Daoy (cell line): ENCODE measurements around the gene ZC3H12A. TPM values are rescaled to one million over a fixed set of nuclear protein-coding genes. Genes with fewer than 3 reads are reported as not detected.

Experiments used
- DNase-seq: peaks from one replicate; pipeline ENCODE4 v3.0.0-alpha.2; 2015; ENCODE audit warnings: low read depth
- total RNA-seq: library from RNA; depleted of rRNA; stranded (reverse); fragments of >200 nt; shearing (Covaris generic); gene quantifications from 2 replicates; pipeline ENCODE4 v1.2.3, GENCODE V29; 2014

ZC3H12A gene
- total RNA-seq, 1 experiment from 2014 or later = 18.1 TPM

DNA sequence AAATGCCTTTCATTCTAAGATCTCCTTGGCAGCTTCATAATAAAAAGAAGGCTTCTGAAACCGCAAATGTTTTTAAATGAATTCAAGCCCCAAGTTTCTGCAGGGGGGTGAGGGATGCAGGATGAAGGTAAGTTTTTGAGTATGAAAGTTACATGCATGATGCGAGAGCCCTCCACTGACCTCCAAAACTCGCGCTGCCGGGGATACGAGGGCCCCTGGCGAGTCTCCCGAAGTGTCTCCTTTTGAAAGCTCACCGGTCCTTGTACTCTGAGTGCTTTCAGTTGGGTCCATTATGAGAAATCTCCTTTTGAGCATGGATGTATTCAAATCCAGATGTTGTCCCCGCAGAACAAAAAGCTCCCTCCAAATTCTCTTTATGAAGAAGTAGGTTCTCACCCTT is 18.9 kb upstream of the ZC3H12A start:
- no peak for DNase-seq

DNA sequence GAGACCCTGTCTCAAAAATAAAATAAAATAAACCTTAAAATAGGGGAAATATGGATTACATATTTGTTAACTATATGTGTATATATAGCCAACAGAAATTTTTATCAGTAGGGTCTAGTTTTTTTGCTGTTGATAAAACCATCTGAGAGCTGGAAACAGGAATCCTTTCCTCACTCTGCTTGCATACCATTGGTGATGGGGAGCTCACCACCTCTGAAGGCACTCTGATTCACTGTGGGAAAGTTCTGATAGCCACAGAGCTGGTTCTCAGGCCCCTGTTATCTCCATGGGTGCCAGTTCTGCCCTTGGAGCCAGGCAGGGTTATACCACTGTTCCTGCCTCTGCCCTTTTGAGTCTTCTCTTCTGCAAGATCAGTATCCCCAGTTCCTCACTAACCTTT is 17.8 kb upstream of the ZC3H12A start:
- DNase-seq = no peak

DNA sequence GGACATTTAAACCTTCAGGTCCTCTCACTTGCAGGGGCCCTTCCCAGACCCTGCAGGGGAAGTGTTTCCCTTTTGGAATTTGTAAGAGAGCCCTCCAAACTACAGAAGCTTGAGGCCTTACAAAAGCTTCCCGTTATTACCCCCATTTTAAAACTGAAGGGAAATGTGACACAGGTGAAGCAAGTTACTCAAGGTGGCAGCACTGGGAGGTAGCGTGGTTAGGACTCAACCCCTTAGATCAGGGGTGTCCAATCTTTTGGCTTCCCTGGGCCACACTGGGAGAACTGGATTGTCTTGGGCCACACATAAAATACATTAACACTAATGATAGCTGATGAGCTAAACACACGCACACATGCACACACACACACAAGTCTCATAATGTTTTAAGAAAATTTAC is 15.8 kb upstream of the ZC3H12A start:
- no peak for DNase-seq

DNA sequence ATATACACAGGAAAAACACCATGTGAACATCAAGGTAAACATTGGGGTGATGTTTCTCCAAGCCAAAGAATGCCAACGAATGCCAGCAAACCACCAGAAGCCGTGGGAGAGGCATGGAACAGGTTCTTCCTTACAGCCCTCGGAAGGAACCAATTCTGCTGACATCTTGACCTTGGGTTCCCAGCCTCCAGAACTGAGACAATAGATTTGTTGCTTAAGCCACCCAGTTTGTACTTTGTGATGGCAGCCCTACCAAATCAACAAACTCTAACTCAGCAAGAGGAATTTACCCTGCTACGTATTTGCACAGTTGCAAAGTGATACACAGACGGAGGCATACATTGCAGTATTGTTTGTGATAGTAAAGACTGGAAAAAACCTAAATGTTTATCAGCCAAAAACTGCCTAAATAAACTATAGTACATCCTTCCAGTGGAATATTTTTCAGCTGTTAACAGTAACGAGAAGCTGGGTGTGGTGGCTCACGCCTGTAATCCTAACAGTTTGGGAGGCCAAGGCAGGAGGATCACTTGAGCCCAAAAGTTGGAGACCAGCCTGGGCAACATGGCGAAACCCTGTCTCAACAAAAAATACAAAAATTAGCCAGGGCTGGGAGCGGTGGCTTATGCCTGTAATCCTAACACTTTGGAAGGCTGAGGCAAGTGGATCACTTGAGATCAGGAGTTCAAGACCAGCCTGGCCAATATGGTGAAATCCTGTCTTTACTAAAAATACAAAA is 12.5 kb upstream of the ZC3H12A start:
- DNase-seq = no peak

DNA sequence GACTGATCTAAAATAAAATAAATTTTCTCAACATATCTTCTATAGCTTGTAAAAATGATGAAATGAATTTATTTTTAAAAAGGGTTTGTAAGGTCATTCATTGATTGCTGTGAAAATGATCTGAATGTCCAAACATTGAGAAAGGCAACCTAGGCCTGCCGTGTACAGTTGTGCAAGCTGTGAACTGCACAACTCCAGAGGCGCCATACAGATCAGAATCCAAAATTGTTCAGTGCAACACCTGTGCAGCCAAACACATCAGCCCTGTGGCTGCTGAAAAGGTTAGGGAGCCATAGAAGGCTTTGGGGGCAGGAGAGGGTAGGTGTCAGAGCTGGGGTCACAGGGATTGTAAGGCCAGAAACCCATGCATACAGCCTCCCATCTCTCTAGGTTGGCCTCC is 9.9 kb upstream of the ZC3H12A start:
- DNase-seq = no peak

DNA sequence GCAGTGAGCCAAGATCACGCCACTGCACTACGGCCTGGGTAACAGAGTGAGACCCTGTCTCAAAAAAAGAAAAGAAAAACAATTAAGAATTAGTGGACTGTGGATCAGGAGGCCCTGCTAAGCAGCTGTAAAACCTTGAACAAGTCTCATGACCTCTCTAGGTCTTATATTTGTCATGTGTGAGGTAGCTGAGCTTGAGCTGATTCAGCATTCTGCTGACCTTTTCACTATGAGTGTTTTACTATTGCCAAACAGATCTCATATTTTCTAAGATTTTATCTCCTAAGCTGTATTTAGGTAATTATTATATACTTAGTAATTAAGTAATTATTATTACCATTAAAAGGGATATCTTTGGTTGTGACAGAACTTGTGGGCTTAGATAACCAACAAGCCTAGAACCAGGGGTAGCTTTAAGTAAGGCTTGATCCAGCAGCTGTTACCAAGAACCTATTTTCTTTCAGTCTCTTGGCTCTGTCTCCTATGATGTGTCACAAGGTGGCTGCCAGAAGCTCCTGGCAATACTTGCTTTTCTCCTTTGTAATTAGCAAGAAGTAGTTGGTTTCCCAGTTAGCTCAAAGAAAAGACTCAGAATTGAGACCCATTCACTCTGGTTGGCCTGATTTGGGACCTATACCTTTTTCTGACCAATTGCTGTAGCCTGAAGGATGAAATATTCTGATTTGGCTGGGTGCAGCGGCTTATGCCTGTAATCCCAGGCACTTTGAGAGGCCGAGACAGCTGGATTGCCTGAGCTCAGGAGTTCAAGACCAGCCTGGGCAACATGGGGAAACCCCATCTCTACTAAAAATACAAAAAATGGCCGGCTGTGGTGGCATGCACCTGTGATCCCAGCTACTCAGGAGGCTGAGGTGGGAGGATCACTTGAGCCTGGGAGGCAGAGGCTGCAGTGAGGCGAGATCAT is 8.5 kb upstream of the ZC3H12A start:
- no peak for DNase-seq

DNA sequence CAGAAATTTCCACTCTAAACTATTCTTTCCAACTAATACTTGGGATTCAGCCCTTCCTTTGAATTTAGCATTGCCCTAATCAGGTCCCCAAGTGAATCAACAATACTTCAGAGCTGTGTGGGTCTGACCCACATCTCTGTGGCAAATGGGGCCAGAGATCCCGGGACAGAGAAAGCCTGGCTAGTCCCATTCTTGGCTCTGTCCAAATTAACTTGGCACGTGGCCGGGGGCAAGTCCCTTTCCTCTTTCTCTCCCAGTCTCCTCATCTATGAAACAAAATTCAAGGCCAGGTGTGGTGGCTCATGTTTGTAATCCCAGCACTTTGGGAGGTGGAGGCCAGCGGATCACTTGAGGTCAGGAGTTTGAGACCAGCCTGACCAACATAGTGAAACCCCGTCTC is 6.3 kb upstream of the ZC3H12A start:
- no peak for DNase-seq

DNA sequence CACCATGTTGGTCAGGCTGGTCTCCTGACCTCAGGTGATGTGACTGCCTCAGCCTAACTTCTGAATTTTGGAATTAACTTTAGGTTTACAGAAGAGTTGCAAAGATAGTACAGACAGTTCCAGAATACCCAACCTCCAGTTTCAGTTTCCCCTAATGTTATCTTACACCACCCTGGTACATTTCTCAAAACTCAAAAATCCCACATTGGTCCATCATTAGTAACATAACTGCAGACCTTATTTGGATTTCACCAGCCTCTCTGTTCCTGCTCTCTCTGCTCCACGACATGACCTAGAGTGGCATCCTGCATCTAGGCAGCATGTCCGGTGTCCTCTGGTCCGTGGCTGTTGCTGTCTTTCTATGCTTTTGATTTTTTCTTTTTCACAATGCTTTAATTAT is 5.0 kb upstream of the ZC3H12A start:
- no peak for DNase-seq

DNA sequence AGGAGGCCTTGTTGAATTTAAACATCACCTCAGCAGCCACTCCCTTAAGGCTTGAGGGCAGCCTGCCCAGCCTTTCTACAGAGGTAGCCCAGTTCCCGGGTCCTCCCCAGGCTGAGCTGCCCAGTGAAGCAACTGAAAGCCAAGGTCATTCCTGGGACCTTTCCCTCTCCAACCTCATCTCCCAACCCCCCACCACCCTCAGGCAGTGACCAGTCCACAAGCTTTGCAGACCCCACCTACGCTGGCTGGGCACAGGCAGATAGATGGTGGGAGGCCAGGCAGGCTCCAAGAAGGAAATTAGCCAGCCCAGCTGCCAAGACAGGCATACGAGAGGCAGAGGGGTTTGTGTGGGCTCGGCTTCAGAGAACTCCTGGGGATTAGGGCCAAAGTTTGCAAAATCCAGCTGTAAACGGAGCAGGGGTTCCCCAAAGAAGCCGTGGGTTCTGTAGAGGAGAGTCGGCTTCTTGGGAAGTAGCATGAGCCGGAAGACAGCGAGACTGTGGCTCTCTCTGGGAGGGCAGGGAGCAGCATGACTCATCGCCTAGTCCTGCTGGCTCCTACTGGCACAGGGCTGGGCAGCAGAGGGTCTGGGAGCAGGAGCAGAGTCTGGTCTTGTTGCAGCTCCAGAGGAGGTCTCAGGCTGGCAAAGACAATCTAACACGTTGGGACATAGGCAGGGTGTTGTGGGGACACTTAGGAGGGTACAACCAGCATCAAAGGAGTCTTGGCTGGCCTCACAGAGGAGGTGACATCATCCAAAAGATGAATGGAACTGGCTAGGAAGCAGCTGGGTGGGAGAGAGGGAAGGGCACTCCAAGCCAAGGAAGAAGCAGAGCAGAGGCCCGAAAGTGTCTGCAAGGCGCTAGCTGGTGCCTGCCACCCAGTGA is 2.8 kb upstream of the ZC3H12A start:
- DNase-seq = peak; percentile 98

DNA sequence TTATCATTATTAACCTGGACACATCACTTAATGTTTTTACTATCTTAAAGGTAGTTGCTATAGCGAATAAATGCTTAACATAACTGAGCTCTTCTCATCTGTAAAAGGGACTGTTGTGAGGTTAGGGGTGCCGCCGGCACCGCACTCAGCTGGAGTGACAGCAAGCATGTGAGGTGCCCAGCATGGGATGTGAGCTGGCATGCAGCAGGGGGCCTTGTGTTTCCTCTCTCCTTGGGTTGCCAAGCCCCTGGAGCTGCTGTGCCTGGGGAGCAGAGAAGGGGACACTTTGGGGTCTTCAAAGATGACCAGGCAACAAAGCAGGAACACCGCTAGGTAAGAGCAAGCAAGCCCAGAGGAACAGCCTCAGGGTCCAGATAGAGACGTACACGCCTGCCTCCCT is 2.1 kb upstream of the ZC3H12A start:
- peak; percentile 57 for DNase-seq

DNA sequence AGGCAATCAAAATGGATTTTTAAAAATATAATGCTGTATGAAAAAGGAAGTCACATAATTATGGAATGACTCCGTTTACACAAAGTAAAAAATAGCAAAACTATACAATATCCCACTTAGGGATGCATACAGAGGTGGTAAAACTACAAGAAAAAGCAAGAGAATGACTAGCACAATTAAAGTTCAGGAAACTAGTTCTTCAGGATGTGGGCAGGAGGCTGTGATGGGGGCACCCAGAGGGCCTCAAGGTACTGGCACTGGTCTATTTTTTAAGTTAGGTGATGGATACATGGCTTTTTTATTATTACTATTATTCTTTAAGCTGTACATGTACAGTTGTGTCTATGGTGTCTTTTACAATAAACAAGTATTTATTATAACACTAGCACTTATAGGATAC is 1.4 kb upstream of the ZC3H12A start:
- no peak for DNase-seq

DNA sequence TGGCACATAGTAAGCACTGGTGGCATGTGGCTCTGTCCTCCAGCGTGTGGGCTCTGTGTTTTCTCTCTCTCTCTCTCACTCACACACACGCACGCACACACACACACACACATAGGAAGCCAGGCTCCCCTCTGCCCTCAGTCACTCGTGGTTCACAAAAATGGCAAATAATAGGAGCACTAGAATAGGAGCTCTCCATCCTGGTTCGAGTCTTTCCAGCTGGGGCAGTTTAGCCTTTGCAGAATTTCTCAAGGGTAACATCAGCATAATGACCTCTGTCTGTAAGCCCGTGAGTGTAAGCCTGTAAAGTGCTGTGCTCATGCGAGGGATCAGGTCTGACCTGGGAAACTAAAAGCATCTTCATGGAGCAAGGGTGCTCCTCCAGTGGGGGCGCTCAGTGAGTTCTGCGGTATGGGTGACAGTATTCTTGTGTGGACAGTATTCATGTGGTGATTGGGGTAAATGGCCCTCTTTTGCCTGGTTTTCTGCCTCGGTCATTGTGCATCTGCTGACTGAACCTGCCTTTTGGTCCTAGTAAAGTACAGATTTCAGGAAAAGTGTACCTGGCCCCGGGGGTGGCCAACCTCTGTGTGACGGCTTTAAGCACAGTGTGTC is 842 bp upstream of the ZC3H12A start:
- peak; percentile 58 for DNase-seq

DNA sequence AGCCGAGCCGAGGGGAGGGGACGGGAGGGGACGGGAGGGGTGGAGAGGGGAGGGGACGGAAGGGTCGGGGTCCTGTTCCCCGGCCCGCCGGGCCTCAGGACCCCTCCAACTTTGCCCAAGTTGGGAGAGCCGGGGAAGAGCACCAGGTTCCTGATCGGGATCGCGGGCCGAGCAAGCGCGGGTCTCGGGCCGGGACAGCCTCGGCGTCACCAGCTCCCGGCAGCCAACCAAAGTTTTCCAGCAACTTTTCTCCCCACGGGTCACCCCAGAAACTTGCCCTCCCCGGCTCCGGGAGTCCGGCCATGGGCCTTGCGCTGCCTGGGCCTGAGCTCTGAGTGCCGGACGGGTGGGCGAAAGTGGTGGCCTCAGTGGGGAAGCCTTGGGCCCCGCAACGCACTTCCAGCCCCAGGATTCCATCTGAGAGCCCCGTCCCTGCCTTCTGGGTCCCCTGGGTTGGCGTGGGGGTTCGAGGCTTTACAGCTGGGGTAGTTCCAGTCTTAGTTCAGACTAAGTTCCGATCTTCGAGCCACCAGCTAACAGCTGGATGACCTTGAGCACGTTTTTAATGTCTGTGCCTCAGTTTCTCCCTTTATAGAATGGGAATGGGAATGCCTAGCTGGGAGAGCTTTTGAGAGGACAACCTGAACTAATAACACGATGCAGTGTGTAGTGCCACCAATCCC is 458 bp downstream of the ZC3H12A start:
- peak; percentile 39 for DNase-seq

DNA sequence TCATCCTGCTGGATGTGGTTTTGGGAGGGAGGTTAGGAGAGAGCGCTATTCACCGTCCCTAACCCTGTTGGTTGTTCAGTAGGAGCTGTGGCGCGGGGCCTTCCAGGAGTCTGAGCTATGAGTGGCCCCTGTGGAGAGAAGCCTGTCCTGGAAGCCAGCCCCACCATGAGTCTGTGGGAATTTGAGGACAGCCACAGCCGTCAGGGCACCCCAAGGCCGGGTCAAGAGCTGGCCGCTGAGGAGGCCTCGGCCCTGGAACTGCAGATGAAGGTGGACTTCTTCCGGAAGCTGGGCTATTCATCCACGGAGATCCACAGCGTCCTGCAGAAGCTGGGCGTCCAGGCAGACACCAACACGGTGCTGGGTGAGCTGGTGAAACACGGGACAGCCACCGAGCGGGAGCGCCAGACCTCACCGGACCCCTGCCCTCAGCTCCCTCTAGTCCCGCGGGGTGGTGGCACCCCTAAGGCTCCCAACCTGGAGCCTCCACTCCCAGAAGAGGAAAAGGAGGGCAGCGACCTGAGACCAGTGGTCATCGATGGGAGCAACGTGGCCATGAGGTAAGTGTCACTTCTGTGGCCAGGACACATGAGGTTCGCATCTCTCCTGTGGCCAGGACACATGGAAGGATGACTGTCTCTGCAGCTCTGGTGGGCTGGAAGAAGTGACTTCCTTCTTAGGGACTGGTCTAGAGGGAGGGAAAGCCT is 1.2 kb downstream of the ZC3H12A start:
- DNase-seq = peak; percentile 48

DNA sequence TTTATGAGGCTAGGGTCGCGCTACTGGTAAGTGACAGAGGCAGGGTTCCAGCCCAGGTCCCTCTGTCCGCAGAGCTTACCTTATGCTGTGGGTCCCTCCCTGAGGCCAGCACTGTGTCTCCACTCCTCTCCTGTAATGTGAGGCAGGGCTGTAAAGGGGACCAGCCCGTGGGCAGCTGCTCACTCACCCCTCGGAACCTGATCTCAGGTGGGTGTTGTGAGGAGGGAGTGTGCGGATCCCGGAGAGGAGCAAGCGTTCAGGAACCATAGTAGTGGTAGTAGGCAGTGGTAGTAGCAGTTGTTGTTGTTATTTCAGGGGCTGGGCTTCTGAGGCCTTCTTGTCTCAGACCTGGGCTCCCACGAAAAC is 1.7 kb downstream of the ZC3H12A start:
- no peak for DNase-seq

DNA sequence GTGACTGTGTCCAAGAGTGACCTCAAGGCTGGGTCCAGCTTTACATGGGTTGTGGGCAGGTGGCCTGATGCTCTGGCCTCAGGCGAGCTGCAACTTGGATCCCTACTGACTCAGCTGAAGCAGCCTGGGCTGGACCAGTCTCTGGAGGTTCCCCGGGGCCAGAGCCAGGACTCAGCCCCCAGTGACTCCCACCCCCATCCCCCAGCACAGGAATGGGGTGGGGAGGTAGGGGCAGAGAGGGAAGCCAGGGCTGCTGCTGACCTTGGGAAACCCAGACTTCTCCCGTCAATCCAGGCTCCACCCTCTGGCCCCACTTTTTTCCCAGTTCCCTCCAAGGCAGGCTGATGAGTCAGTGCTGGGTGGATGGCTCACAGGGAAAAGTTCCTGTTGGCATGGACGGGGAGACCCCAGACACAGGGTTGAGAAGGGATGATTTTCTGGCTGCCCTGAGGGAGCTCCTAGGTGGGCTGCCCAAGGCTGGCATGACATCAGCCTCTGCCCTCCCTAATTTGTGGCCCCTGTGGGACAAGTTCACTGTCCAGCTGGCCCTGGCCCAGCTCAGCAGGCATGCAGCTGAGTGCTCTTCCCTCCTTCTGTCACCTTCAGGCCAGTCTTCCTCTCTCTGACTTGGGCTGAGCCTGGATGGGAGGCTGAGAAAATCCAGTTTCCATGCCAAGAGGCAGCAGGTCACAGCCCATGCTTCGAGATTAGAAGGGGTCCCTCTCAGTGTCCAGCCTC is 2.2 kb downstream of the ZC3H12A start:
- DNase-seq = peak; percentile 93

DNA sequence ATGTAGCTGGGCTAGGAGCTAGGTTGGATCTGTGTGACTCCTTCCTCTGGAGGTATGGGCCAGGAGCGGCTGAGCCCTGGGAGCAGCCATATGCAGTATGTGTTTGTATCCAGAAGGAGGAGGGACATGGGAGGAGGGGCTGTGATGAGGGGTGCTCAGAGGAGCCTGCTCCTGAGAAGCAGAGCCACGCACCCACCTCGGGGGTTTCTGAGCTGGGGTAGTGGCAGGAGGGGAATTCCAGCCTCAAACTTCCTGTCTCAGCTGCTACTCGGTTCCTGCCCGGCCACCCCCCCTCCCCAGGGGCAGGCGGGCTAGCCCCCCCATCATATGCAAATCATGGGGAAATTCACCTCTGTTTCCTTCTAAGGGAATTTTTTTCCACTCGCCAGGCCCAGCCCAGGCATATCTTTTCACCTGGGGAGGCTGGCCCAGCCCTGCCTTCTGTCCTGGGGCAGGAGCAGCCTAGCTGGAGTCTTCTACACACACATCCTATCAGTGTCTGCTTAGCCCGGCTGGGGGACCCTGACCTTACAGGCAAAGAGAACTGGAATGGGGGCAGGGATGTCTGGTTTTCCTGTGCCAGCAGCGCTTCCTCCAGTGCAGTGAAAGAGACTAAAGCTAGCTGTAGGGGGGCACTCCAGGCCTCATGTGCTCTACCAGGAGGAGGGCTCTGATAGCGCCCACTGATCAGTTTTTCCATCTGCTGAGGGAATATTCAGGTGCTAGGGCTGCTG is 3.0 kb downstream of the ZC3H12A start:
- peak; percentile 93 for DNase-seq

DNA sequence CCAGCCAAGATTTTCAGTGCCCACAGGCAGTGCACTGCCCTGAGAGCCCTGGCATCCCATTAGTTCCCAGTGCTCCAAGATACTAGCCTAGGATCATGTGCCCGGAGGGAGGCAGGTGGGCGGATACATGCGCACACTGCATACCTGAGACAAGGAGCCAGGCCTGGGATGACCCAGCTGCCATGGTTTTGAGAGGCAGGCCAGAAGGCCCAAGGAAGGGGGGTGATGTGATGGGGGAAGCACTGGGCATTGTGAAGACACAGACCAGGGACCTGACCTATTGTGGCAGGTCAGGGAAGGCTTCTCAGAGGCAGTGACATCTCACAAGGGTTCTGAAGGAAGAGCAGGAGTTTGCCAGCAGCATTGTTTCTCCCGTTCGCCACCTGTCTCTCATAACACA is 3.6 kb downstream of the ZC3H12A start:
- DNase-seq = peak; percentile 25

DNA sequence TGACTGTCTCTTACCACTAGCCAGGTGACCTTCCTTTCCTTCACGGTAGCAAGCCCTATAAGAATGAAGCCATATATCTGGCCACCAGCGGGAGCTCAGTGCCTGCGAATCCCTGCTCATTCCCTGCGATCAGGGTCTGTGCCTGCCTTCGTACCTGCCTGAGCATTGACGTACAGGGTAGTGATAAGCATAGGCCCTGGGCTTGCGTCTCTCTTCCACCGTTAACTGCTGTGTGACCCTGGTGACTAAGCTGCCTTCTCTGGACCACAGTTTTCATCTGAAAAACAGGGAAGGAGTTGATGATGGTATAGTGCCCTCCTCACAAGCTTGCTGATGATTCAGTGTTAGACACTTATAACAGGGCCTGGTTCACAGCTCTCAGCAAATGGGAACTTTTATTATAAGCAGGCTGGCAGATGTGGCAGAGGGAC is 4.1 kb downstream of the ZC3H12A start:
- DNase-seq = peak; percentile 80
